ENCODE data around the gene VCL. TPM values are rescaled to one million over a fixed set of nuclear protein-coding genes. Genes with fewer than 3 reads are reported as not detected.
A peak's percentile ranks its signal among the peaks of the same experiment; 100 is the strongest.

Gene VCL
- total and polyA plus RNA-seq, 9 of the 15 experiments (the other 6 are each of a cell fraction or from before 2014, with no cell fraction given): 29.8 to 186 (median 76.4) TPM

DNA sequence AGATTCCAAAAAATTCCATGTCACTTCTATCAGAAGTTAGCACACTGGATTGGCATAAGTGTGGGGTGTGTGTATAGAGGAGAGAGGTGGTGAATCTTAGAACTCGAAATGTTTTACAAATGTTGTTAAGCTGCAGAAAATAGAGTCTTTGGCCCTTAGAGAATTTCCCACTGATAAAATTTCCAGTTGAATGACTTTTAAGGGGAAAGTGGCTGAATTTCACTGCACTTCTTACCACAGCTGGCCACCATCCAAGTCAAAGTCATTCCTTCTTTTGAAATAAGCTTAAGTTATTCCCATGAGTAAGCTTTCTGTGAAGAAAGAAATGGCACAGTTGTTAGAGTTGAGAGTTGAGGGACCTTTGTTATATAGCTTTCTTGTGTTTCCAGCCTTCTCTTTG is 13.9 kb downstream of the VCL start (continued):
- TF ChIP-seq, protein P1, sequence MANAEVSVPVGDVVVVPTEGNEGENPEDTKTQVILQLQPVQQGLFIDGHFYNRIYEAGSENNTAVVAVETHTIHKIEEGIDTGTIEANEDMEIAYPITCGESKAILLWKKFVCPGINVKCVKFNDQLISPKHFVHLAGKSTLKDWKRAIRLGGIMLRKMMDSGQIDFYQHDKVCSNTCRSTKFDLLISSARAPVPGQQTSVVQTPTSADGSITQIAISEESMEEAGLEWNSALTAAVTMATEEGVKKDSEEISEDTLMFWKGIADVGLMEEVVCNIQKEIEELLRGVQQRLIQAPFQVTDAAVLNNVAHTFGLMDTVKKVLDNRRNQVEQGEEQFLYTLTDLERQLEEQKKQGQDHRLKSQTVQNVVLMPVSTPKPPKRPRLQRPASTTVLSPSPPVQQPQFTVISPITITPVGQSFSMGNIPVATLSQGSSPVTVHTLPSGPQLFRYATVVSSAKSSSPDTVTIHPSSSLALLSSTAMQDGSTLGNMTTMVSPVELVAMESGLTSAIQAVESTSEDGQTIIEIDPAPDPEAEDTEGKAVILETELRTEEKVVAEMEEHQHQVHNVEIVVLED (CRISPR knock-in tag; IDR thresholded peaks at IDR 0.05): 0 out of 2 replicates have a peak, but pooled peaks have one; percentile 2
- no peak for TF ChIP-seq CBX1 (IDR thresholded peaks at IDR 0.05; ENCODE audit: low read depth)
- TF ChIP-seq MTA1 (IDR thresholded peaks at IDR 0.05; ENCODE audit: borderline replicate concordance): no peak
- TF ChIP-seq EGR1 (conservative IDR thresholded peaks at IDR 0.05): no peak
- no peak for TF ChIP-seq ZBTB8A (IDR thresholded peaks at IDR 0.05; ENCODE audit: partially characterized antibody)
- TF ChIP-seq ZMIZ1 (IDR thresholded peaks at IDR 0.05; ENCODE audit: low read depth in 2 of 2, low read length in 2 of 2): no peak
- TF ChIP-seq CXXC5 (CRISPR knock-in tag; IDR thresholded peaks at IDR 0.05): no peak
- TF ChIP-seq, protein P2, sequence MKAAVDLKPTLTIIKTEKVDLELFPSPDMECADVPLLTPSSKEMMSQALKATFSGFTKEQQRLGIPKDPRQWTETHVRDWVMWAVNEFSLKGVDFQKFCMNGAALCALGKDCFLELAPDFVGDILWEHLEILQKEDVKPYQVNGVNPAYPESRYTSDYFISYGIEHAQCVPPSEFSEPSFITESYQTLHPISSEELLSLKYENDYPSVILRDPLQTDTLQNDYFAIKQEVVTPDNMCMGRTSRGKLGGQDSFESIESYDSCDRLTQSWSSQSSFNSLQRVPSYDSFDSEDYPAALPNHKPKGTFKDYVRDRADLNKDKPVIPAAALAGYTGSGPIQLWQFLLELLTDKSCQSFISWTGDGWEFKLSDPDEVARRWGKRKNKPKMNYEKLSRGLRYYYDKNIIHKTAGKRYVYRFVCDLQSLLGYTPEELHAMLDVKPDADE (conservative IDR thresholded peaks at IDR 0.05; ENCODE audit: control insufficient read depth, low read depth, low read length): no peak

Data from K562 (cell line).